ENCODE data around the gene TRIM54. TPM values are rescaled to one million over a fixed set of nuclear protein-coding genes. Genes with fewer than 3 reads are reported as not detected.

TRIM54 gene
- total and polyA plus RNA-seq, 9 of the 15 experiments (the other 6 are each of a cell fraction or from before 2014, with no cell fraction given): not detected

GRCh38 chr2:27356382-27357181, 74.4 kb downstream of the TRIM54 start, which contains the start of gene GTF3C2 (continued):
- no peak for TF ChIP-seq CCAR2 (IDR thresholded peaks at IDR 0.05; ENCODE audit: low read depth, low read length)
- TF ChIP-seq TAF1 (IDR thresholded peaks at IDR 0.05; ENCODE audit: control insufficient read depth, extremely low read depth, insufficient read depth, low read length, severe bottlenecking): peak; percentile 36
- peak; percentile 99 for TF ChIP-seq PRDM10 (IDR thresholded peaks at IDR 0.05; ENCODE audit: partially characterized antibody)
- TF ChIP-seq ZNF282 (CRISPR knock-in tag; IDR thresholded peaks at IDR 0.05): no peak
- peak; percentile 71 to 95 for TF ChIP-seq AFF1 (IDR thresholded peaks at IDR 0.05; ENCODE audit: low read depth in 1 of 2, partially characterized antibody in 2 of 2)
- no peak for TF ChIP-seq PURB (CRISPR knock-in tag; IDR thresholded peaks at IDR 0.05; ENCODE audit: low read depth)
- no peak for TF ChIP-seq XRCC5 (IDR thresholded peaks at IDR 0.05; ENCODE audit: low read depth, low read length)
- no peak for TF ChIP-seq ZNF445 (CRISPR knock-in tag; IDR thresholded peaks at IDR 0.05; ENCODE audit: low read depth)
- TF ChIP-seq ZNF79 (CRISPR knock-in tag; IDR thresholded peaks at IDR 0.05; ENCODE audit: low read depth): no peak; the same call in 1 of the 2 replicates
- TF ChIP-seq BRD9 (IDR thresholded peaks at IDR 0.05; ENCODE audit: low read depth, partially characterized antibody): no peak
- no peak for TF ChIP-seq RBM39 (optimal IDR thresholded peaks at IDR 0.05; ENCODE audit: low read depth, low read length)
- no peak for TF ChIP-seq ZNF717 (CRISPR knock-in tag; IDR thresholded peaks at IDR 0.05)
- TF ChIP-seq SMARCA5 (IDR thresholded peaks at IDR 0.05): no peak
- no peak for TF ChIP-seq DEAF1 (CRISPR knock-in tag; IDR thresholded peaks at IDR 0.05)
- no peak for TF ChIP-seq CTCF (IDR thresholded peaks at IDR 0.05 in 2 of 3, conservative IDR thresholded peaks at IDR 0.05 in 1 of 3; ENCODE audit: insufficient read depth in 2 of 3, low read depth in 1 of 3, low read length in 3 of 3)
